ENCODE data around the gene CDK15. TPM values are rescaled to one million over a fixed set of nuclear protein-coding genes. Genes with fewer than 3 reads are reported as not detected.

Gene CDK15
- total and polyA plus RNA-seq, 3 experiments from 2014 or later, result not detected

DNA sequence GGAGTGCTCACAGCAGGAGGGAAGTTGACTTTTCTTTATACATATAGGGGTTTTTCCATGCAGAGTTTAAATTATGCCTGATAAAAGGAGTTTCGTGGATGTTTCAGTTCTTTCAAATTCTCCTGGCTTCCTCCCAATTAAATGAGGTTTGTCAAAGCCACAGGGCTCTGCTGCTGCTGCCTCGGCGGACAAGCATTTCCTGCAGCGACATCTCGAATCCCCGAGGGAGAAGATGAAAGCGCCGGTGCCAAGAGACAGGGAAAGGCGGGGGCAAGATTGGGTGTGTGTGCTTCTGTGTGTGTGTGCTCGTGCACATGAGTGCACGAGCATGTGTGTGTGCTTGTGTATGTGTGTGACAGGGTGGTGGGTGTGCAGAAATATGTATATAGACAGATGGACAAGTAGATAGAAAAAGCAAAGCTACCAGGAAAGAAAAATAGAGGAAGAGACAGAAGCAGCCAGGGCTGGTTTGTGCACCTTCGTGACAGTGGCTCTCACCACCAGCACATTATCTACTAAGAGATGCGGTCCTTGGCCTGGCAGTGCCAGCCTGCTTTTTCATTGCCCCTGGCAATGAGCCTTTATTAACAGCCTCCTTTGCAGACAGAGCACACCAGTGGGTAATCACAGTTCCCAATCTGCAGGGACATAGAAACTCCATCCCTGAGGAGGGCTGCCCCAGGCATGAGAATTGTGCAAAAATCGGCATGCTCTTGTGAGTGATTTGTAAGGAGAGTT is 76.2 kb downstream of the CDK15 start:
- H3K27ac Mint-ChIP-seq, result peak overlapping the region in 3 of 8 donors; percentile 2 to 64 (median 12)
- no peaks in the 10 kb centered on the region for H3K36me3 ChIP-seq (ENCODE audit: insufficient read depth, low read length)
- ChIA-PET POLR2A (no interaction called here), CTCF (no interaction called here)
- peaks cover 13% of the 10 kb centered on the region for H3K27me3 ChIP-seq (ENCODE audit: insufficient read depth, low read length, poor library complexity, severe bottlenecking)
- H3K36me3 Mint-ChIP-seq, result no peaks in the 10 kb centered on the region
- H3K4me1 Mint-ChIP-seq, result peaks cover 8 to 10% (median 9%) of the 10 kb centered on the region in 3 donors
- no peak overlapping the region for H3K4me3 ChIP-seq (ENCODE audit: low read length)
- peaks cover 29 to 69% of the 10 kb centered on the region in 2 donors for H3K27me3 Mint-ChIP-seq
- peaks cover 14% of the 10 kb centered on the region for H3K4me1 ChIP-seq (ENCODE audit: insufficient read depth, low read length)
- DNase-seq, result peak in 1 of 5 donors; percentile 10
- H3K27ac ChIP-seq (ENCODE audit: low read depth, low read length), result no peak overlapping the region
- no peaks in the 10 kb centered on the region for H3K9me3 ChIP-seq (ENCODE audit: low read length)
- H3K4me3 Mint-ChIP-seq, result peak overlapping the region in 4 of 7 donors; percentile 19 to 64 (median 33)
- no peaks in the 10 kb centered on the region for H3K9me3 Mint-ChIP-seq

DNA sequence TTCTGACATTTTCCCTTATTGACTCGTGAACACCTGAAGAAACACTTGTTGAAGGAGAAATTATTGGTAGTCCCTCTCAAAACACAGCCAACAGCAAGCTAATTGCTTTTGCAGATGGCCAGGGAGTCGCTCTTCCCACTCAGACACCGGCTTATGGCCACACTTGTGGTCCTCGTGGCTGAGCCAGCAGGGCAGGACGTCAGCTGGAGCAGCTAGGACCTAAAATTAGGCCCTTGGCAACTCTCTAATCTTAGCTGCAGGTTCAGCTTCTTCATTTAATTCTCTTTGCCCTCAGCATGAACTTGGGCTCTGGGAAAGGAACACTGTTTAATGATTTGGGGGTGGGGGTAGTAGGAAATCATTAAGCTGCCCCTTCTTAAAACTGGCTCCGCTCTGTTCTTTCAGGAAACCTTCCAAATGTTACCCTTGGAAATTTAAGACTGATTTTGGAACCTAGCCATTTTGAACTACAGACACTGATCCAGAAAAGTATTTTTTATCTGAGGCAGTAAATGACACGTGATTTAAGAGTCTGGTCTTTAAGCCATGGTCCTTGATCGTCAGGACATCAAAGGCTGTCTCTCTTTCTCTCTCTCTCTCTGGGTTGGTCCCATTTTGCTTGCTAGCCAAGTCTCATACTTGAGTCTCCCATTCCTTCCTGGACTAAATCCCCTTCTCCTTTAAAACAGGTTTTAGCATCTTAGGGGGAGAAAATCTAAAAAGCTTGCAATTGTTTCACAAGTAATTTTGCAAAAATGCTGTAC is 77.5 kb downstream of the CDK15 start:
- Histone ChIP-seq H3K4me1 (ENCODE audit: insufficient read depth, low read length) (peaks cover 14% of the 10 kb centered on the region), H3K9me3 (ENCODE audit: low read length) (no peaks in the 10 kb centered on the region), H3K27ac (ENCODE audit: low read depth, low read length) (no peak overlapping the region), H3K4me3 (ENCODE audit: low read length) (no peak overlapping the region), H3K27me3 (ENCODE audit: insufficient read depth, low read length, poor library complexity, severe bottlenecking) (peaks cover 13% of the 10 kb centered on the region), H3K36me3 (ENCODE audit: insufficient read depth, low read length) (no peaks in the 10 kb centered on the region)
- Mint-ChIP-seq H3K4me1 (peaks cover 8 to 10% (median 9%) of the 10 kb centered on the region in 3 donors), H3K4me3 (no peak overlapping the region), H3K27me3 (peaks cover 38 to 81% of the 10 kb centered on the region in 2 donors), H3K9me3 (no peaks in the 10 kb centered on the region), H3K27ac (no peak overlapping the region), H3K36me3 (no peaks in the 10 kb centered on the region)
- ChIA-PET CTCF (no interaction called here), POLR2A (no interaction called here)
- DNase-seq, result no peak

DNA sequence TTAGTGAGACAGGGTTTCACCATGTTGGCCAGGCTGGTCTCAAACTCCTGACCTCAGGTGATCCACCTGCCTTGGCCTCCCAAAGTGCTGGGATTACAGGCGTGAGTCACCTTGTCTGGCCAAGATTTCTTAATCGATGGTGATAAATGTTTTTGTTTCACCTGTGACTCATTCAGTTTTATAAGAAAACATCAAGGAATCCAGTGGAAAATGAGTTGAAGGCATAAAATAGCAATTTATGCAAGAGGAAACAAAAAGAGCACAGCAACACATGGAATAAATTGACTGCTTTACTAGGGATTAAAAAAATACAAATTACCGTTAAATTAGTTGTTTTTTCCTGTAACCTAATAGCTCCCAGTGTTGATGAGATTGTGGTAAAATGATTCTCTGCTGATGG is 80.2 kb downstream of the CDK15 start:
- no peak overlapping the region for H3K27ac ChIP-seq (ENCODE audit: low read depth, low read length)
- no peak for DNase-seq
- no peak overlapping the region for H3K4me3 ChIP-seq (ENCODE audit: low read length)
- no peaks in the 10 kb centered on the region for H3K9me3 ChIP-seq (ENCODE audit: low read length)
- H3K4me3 Mint-ChIP-seq, result no peak overlapping the region
- no peaks in the 10 kb centered on the region for H3K36me3 ChIP-seq (ENCODE audit: insufficient read depth, low read length)
- peaks cover 6% of the 10 kb centered on the region for H3K4me1 ChIP-seq (ENCODE audit: insufficient read depth, low read length)
- peaks cover 0 to 3% (median 0%) of the 10 kb centered on the region in 5 donors for H3K9me3 Mint-ChIP-seq
- ChIA-PET POLR2A (no interaction called here), CTCF (no interaction called here)
- H3K27me3 ChIP-seq (ENCODE audit: insufficient read depth, low read length, poor library complexity, severe bottlenecking), result peaks cover 13% of the 10 kb centered on the region
- peaks cover 8 to 10% (median 9%) of the 10 kb centered on the region in 3 donors for H3K4me1 Mint-ChIP-seq
- H3K27me3 Mint-ChIP-seq, result peaks cover 35 to 77% of the 10 kb centered on the region in 2 donors
- no peak overlapping the region for H3K27ac Mint-ChIP-seq
- no peaks in the 10 kb centered on the region for H3K36me3 Mint-ChIP-seq

DNA sequence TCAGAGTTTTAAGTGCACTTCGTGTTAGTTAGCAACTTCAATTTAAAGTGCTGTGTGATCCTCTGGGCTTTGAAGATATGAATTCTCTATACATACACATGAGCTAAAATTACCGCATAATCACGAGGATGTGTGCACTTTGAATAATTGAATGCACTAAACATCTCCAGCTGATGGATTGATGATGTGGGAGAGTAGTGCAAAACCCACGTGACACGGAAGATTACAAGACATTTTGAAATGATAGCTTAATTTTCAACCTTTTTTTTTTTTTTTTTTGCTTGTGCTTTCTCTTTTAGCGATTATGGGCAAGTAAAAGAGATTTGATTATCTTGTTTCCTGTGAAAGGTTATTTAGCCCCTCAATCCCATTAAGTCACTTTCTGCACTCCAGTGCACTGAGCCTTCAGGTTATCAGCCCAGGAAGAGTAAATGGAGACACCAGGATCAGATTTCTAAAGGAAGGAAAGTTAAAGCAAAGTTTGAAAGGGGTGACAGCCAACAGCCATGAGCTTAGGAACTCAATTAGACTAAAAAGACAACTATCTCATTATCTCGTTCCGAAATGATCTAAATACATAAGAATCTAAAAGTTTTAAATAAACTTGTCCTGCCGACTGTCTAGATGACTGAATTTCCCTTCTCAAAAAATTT is 81.6 kb downstream of the CDK15 start:
- Histone ChIP-seq H3K27ac (ENCODE audit: low read depth, low read length) (no peak overlapping the region), H3K4me3 (ENCODE audit: low read length) (no peak overlapping the region), H3K27me3 (ENCODE audit: insufficient read depth, low read length, poor library complexity, severe bottlenecking) (peaks cover 13% of the 10 kb centered on the region), H3K9me3 (ENCODE audit: low read length) (no peaks in the 10 kb centered on the region), H3K36me3 (ENCODE audit: insufficient read depth, low read length) (no peaks in the 10 kb centered on the region), H3K4me1 (ENCODE audit: insufficient read depth, low read length) (peaks cover under 1% of the 10 kb centered on the region)
- CTCF ChIA-PET, result no interaction called here
- H3K9me3 Mint-ChIP-seq, result peaks cover 0 to 3% (median 0%) of the 10 kb centered on the region in 5 donors
- no peaks in the 10 kb centered on the region for H3K36me3 Mint-ChIP-seq
- DNase-seq, result no peak
- POLR2A ChIA-PET, result no interaction called here
- H3K4me1 Mint-ChIP-seq, result no peaks in the 10 kb centered on the region
- H3K27ac Mint-ChIP-seq, result no peak overlapping the region
- H3K27me3 Mint-ChIP-seq, result peaks cover 24 to 65% of the 10 kb centered on the region in 2 donors
- no peak overlapping the region for H3K4me3 Mint-ChIP-seq

DNA sequence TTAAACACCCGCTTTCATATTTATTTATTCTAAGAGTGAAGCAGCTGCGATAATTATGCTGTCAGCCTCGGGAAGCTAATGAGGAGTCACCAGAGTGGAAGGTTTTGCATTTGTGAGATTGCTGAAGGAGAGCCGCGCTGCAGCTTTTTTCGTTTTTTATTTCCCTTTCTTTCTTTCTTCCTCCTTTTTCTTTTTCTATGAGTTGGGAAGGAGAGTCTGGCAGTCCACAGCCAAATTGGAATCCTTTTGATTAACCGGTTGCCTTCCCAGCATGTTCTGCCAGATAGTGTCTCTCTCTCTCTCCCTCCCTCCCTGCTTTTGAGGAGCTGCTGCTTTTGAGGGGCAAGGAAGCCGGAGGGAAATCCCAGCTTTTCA is 82.1 kb downstream of the CDK15 start:
- CTCF ChIA-PET, result no interaction called here
- Mint-ChIP-seq H3K36me3 (no peaks in the 10 kb centered on the region), H3K27ac (no peak overlapping the region), H3K9me3 (peaks cover 0 to 3% (median 0%) of the 10 kb centered on the region in 5 donors), H3K27me3 (peaks cover 24 to 61% of the 10 kb centered on the region in 2 donors), H3K4me3 (no peak overlapping the region), H3K4me1 (peaks cover 0 to 2% (median 0%) of the 10 kb centered on the region in 3 donors)
- no peak overlapping the region for H3K27ac ChIP-seq (ENCODE audit: low read depth, low read length)
- no peaks in the 10 kb centered on the region for H3K4me1 ChIP-seq (ENCODE audit: insufficient read depth, low read length)
- POLR2A ChIA-PET, result no interaction called here
- no peak overlapping the region for H3K4me3 ChIP-seq (ENCODE audit: low read length)
- H3K9me3 ChIP-seq (ENCODE audit: low read length), result no peaks in the 10 kb centered on the region
- DNase-seq, result no peak
- no peaks in the 10 kb centered on the region for H3K36me3 ChIP-seq (ENCODE audit: insufficient read depth, low read length)
- peaks cover 9% of the 10 kb centered on the region for H3K27me3 ChIP-seq (ENCODE audit: insufficient read depth, low read length, poor library complexity, severe bottlenecking)

DNA sequence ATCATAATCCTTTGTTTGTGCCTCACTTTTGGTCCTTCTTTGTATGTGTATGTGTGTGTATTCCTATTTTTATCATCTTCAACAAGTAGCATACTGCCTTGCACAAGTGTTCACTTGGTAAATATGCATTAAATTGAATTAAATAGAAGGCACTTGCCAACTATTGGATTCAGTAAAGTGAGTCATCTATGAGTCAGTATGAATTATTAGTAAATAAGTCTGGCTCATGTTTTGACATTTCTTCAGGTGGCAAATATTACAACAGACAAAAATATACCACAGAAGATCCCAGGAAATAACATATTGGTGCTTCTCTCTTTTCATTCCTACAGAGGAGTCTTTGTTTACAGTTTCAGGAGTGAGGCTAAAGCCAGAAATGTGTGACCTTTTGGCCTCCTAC is 84.1 kb downstream of the CDK15 start:
- peaks cover 21 to 47% of the 10 kb centered on the region in 2 donors for H3K27me3 Mint-ChIP-seq

DNA sequence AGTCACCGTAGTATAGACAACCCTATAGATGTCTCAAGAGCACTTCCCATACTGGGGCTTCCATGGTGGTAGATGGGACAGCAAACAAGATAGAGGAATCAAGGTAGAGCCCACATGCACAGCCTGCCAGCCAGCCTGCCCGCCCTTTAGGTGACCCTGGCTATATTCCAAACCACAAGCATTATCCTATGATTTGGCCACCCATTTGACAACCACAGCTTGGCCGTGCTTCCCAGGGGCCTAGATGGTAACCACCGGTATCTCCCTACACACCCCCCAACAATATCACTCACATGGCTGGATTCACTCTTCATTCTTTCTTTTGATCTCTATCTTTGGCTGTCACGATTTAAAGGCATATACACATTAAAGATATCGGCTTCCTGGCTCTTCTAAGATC is 85.3 kb downstream of the CDK15 start:
- Mint-ChIP-seq H3K27ac (no peak overlapping the region), H3K4me1 (peaks cover 0 to 3% (median 0%) of the 10 kb centered on the region in 3 donors), H3K27me3 (peaks cover 21 to 43% of the 10 kb centered on the region in 2 donors), H3K4me3 (no peak overlapping the region), H3K36me3 (no peaks in the 10 kb centered on the region), H3K9me3 (peaks cover 0 to 3% (median 0%) of the 10 kb centered on the region in 5 donors)
- Histone ChIP-seq H3K4me1 (ENCODE audit: insufficient read depth, low read length) (no peaks in the 10 kb centered on the region), H3K27ac (ENCODE audit: low read depth, low read length) (no peak overlapping the region), H3K36me3 (ENCODE audit: insufficient read depth, low read length) (no peaks in the 10 kb centered on the region), H3K27me3 (ENCODE audit: insufficient read depth, low read length, poor library complexity, severe bottlenecking) (no peaks in the 10 kb centered on the region), H3K9me3 (ENCODE audit: low read length) (no peaks in the 10 kb centered on the region), H3K4me3 (ENCODE audit: low read length) (no peak overlapping the region)
- no peak for DNase-seq
- ChIA-PET CTCF (no interaction called here), POLR2A (no interaction called here)

More for the DNA sequence above, 84.1 kb downstream of the CDK15 start:
- H3K4me1 ChIP-seq (ENCODE audit: insufficient read depth, low read length), result no peaks in the 10 kb centered on the region
- no peak overlapping the region for H3K4me3 ChIP-seq (ENCODE audit: low read length)
- no peak overlapping the region for H3K27ac ChIP-seq (ENCODE audit: low read depth, low read length)
- Mint-ChIP-seq H3K4me3 (no peak overlapping the region), H3K36me3 (no peaks in the 10 kb centered on the region), H3K9me3 (peaks cover 0 to 3% (median 0%) of the 10 kb centered on the region in 5 donors), H3K27ac (no peak overlapping the region), H3K4me1 (peaks cover 0 to 3% (median 0%) of the 10 kb centered on the region in 3 donors)
- no peaks in the 10 kb centered on the region for H3K36me3 ChIP-seq (ENCODE audit: insufficient read depth, low read length)
- CTCF ChIA-PET, result no interaction called here
- no peak for DNase-seq
- no peaks in the 10 kb centered on the region for H3K9me3 ChIP-seq (ENCODE audit: low read length)
- no peaks in the 10 kb centered on the region for H3K27me3 ChIP-seq (ENCODE audit: insufficient read depth, low read length, poor library complexity, severe bottlenecking)
- POLR2A ChIA-PET, result no interaction called here

DNA sequence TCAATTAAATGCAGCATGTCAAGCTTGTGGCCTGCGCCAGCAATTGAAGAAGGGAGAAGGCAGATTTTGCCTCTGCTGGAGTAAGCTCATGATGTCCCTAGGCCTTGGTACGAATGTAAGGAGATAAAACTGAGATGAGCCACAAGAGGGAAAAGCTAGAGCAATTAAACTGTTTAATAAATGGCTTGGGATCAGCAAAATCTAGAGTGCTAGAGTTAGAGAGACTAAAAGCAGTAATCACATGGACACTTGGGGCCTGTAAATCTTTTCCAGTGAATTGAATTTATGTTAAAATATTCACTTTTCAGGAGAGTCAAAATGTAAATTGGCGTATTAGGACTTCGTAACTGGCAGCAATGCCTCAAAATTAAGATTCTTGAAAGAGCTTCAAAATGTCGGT is 86.2 kb downstream of the CDK15 start:
- peaks cover 22 to 43% of the 10 kb centered on the region in 2 donors for H3K27me3 Mint-ChIP-seq
- ChIA-PET CTCF (no interaction called here), POLR2A (interaction anchor here (0.5 kb wide), 1 partner anchor 1602 kb away, joined by 3 read pairs; no protein-coding TSS in a partner anchor)
- H3K4me1 Mint-ChIP-seq, result peaks cover 0 to 3% (median 0%) of the 10 kb centered on the region in 3 donors
- no peaks in the 10 kb centered on the region for H3K36me3 Mint-ChIP-seq
- H3K4me3 Mint-ChIP-seq, result no peak overlapping the region
- no peaks in the 10 kb centered on the region for H3K36me3 ChIP-seq (ENCODE audit: insufficient read depth, low read length)
- no peaks in the 10 kb centered on the region for H3K9me3 ChIP-seq (ENCODE audit: low read length)
- H3K4me1 ChIP-seq (ENCODE audit: insufficient read depth, low read length), result no peaks in the 10 kb centered on the region
- H3K27me3 ChIP-seq (ENCODE audit: insufficient read depth, low read length, poor library complexity, severe bottlenecking), result no peaks in the 10 kb centered on the region
- DNase-seq, result no peak
- no peak overlapping the region for H3K27ac ChIP-seq (ENCODE audit: low read depth, low read length)
- no peak overlapping the region for H3K4me3 ChIP-seq (ENCODE audit: low read length)
- peaks cover 0 to 3% (median 0%) of the 10 kb centered on the region in 5 donors for H3K9me3 Mint-ChIP-seq
- peak overlapping the region in 2 of 8 donors; percentile 6 to 64 for H3K27ac Mint-ChIP-seq

Measured in CD8-positive, alpha-beta memory T cell (primary cell).